LNCAP (cell line): ENCODE measurements around the gene TMEM170A.

Experiments used
- TF ChIP-seq, protein P1 (sequence below): fragments of 450-650 bp; IDR thresholded peaks from 2 replicates; pipeline ENCODE4 v1.5.1; 2017; ENCODE audit warnings: mild to moderate bottlenecking

TMEM170A gene

GRCh38 chr16:75429621-75430403, 34.7 kb downstream of the TMEM170A start:
- TF ChIP-seq, protein P1, sequence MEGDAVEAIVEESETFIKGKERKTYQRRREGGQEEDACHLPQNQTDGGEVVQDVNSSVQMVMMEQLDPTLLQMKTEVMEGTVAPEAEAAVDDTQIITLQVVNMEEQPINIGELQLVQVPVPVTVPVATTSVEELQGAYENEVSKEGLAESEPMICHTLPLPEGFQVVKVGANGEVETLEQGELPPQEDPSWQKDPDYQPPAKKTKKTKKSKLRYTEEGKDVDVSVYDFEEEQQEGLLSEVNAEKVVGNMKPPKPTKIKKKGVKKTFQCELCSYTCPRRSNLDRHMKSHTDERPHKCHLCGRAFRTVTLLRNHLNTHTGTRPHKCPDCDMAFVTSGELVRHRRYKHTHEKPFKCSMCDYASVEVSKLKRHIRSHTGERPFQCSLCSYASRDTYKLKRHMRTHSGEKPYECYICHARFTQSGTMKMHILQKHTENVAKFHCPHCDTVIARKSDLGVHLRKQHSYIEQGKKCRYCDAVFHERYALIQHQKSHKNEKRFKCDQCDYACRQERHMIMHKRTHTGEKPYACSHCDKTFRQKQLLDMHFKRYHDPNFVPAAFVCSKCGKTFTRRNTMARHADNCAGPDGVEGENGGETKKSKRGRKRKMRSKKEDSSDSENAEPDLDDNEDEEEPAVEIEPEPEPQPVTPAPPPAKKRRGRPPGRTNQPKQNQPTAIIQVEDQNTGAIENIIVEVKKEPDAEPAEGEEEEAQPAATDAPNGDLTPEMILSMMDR, result no peak

DNA sequence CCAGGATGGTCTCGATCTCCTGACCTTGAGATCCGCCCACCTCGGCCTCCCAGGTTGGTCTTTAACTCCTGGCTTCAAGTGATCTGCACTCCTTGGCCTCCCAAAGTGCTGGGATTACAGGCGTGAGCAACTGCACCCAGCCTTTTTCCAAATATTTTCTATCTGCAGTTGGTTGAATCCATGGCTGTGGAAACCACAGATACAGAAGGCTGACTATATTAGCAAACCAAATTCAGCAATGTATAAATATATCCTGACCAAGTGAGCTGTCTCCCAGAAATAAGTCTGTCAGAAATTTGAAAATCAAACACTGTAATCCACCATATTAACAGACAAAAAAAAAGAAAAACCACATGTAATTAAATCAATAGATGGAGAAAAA, 40.8 kb downstream of the TMEM170A start:
- TF ChIP-seq, protein P1, result no peak

- TF ChIP-seq, protein P1, result no peak
These were observed 42.7 kb downstream of the TMEM170A start for GRCh38 chr16:75421820-75422126.

DNA sequence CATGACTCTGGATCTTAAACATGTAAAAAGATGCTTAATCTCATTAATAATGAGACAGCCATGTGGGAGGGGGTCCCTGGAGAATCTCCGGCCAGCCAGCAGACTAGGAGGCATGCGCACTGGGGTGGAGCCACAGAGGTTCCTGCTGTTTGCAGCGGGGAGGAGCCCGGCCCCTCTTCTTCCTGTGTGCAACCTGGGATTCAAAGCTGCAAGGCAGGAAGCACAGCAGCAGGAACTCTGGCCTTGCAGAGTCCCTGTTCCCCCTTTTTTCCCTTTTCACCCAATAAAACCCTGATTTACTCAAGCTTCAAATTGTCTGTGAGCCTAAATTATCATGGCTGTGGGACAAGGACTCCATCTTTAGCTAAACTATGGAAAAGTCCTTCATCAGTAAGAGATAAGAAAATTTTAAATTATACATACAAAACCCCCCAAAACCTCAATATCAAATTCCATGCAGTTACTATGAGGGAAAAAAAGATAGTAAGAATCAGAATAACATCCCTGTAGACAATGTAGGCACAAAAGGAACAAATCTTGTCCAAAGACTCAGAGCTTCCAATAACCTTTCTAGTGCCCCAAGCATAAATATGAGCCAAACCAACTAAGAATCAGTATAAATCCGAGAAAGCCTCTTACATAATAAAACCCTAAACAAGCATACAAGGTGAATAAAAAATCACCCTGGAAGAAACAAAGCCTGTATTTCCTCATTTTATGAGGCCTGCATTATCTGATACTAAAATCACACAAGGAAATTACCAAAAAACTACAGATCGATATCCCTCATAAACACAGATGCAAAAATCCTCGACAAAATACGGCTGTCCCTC, 43.3 kb downstream of the TMEM170A start:
- TF ChIP-seq, protein P1, result no peak

- TF ChIP-seq, protein P1, result no peak
These were observed 47.5 kb downstream of the TMEM170A start for GRCh38 chr16:75416904-75417565.

DNA sequence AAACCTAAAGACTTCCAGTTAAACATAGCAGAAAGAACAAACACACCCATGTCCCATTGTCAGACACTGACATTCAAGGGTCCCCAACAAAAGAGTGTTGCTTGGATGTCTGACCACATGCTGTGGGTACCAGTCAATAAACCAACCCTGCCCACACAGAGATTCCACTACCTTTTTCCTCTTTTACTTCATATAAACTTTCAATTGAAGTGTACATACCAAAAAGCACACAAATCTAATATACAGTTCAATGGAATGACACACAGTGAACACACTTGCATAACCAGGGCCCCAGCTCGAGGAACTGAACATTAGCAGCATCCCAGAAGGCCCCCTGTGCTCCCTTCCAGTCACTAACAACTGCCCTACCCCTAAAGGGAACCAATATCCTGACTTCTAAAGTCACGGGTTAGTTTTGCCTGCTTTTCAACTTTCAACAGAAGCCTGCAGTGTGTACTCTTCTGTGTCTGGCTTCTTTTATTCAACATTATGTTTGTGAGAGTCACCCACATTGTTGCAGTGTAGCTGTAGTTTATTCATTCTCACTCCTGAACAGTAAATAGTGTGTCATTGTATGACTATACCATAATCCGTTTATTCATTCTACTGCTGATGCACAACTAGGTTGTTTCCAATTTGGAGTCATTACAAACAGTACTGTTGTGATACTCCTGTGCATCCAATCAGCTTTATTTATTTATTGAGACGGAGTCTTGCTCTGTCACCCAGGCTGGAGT, 49.2 kb downstream of the TMEM170A start:
- TF ChIP-seq, protein P1, result no peak

DNA sequence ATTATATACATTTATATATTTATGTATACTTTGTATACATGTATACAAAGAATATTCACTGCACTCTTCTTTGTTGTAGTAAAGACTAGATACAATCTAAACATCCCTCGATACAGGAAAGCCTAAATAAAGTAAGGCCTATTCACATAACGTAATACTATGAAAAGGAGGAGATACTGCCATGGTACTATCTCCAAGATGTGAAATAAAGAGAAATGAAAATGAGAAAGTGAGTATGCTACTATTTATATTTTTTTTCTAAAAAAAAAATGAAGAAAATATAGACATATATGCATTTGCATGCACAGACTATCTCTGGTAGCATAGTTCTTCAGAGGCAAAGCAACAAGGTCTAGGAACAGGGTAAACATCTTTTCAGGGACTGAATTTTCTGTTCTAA, 50.5 kb downstream of the TMEM170A start:
- TF ChIP-seq, protein P1, result no peak
